Fibroblast of lung (primary cell): Measurements from ENCODE around the gene AXL. TPM values are rescaled to one million over a fixed set of nuclear protein-coding genes. Genes with fewer than 3 reads are reported as not detected.

ENCODE experiments used
- DNase-seq, 2 donors: peaks; one replicate each; pipeline versions ENCODE4 v3.0.0 to v3.0.0-alpha.2; 2010; ENCODE audit warnings: low read depth in 2 of 2
- H2AFZ ChIP-seq: 2 replicates; pipeline ENCODE4 v1.5.1; 2012; ENCODE audit warnings: low read length, control low read depth, inconsistent platforms
- H3K27ac ChIP-seq: 2 replicates; pipeline ENCODE4 v1.5.1; 2011; ENCODE audit warnings: low read length, control low read depth; ENCODE audit not compliant: insufficient read depth
- H3K27me3 ChIP-seq: 2 replicates; pipeline ENCODE4 v1.5.1; 2011; ENCODE audit warnings: mild to moderate bottlenecking, low read length; ENCODE audit not compliant: control insufficient read depth, insufficient read depth
- H3K36me3 ChIP-seq: 2 replicates; pipeline ENCODE4 v1.5.1; 2011; ENCODE audit warnings: low read length; ENCODE audit not compliant: control insufficient read depth, insufficient read depth
- H3K4me1 ChIP-seq: 2 replicates; pipeline ENCODE4 v1.5.1; 2011; ENCODE audit warnings: low read length; ENCODE audit not compliant: control insufficient read depth, insufficient read depth; ENCODE audit errors: extremely low read depth
- H3K4me2 ChIP-seq: 2 replicates; pipeline ENCODE4 v1.5.1; 2011; ENCODE audit warnings: low read length, control low read depth; ENCODE audit not compliant: insufficient read depth; ENCODE audit errors: extremely low read depth
- H3K4me3 ChIP-seq, 4 experiments: fragments of 200-600 bp in 1 of 4; sonication (generic) in 1 of 4; replicated peaks in 1 of 4; 2 replicates each; pipeline ENCODE4 v1.5.1; 2011 to 2016; ENCODE audit warnings: low read length in 4 of 4, low read depth in 3 of 4, mild to moderate bottlenecking in 3 of 4, control low read depth in 2 of 4, inconsistent platforms in 1 of 4, mixed read lengths in 1 of 4; ENCODE audit not compliant: insufficient read depth in 1 of 4; ENCODE audit errors: control extremely low read depth in 1 of 4
- H3K79me2 ChIP-seq: 2 replicates; pipeline ENCODE4 v1.5.1; 2012; ENCODE audit warnings: mild to moderate bottlenecking, low read length, inconsistent platforms; ENCODE audit not compliant: control insufficient read depth, insufficient read depth
- H3K9ac ChIP-seq: 2 replicates; pipeline ENCODE4 v1.5.1; 2011; ENCODE audit warnings: mild to moderate bottlenecking, low read length, control low read depth; ENCODE audit not compliant: insufficient read depth
- H3K9me3 ChIP-seq: 2 replicates; pipeline ENCODE4 v1.5.1; 2012; ENCODE audit warnings: low read depth, low read length; ENCODE audit not compliant: control insufficient read depth, insufficient read depth
- H4K20me1 ChIP-seq: 2 replicates; pipeline ENCODE4 v1.5.1; 2011; ENCODE audit warnings: low read length; ENCODE audit not compliant: control insufficient read depth, insufficient read depth; ENCODE audit errors: extremely low read depth
- EZH2 ChIP-seq: IDR thresholded peaks from 2 replicates; pipeline ENCODE4 v1.5.1; 2012; ENCODE audit warnings: low read length, control low read depth, mild to moderate bottlenecking; ENCODE audit errors: missing control alignments
- polyA plus RNA-seq, 2 donors: library from polyadenylated mRNA; depleted of rRNA in 1 of 2; stranded (reverse) in 1 of 2; unstranded in 1 of 2; fragments of >200 nt; gene quantifications; 2 replicates each; pipeline ENCODE4 v1.2.1, GENCODE V29; 2011 to 2012; ENCODE audit warnings: missing spikeins in 1 of 2
- total RNA-seq: library from RNA; depleted of rRNA; stranded (reverse); fragments of >200 nt; gene quantifications from 2 replicates; pipeline ENCODE4 v1.2.1, GENCODE V29; 2014
- TF ChIP-seq, protein P1 (sequence below), 2 donors: IDR thresholded peaks in 1 of 2; conservative IDR thresholded peaks in 1 of 2; 1 replicate in 1 of 2; 2 replicates in 1 of 2; pipeline ENCODE4 v1.5.1; 2011 to 2012; ENCODE audit warnings: low read length in 2 of 2, control low read depth in 1 of 2, inconsistent platforms in 1 of 2, low read depth in 1 of 2, mild to moderate bottlenecking in 1 of 2

Gene AXL
- total and polyA plus RNA-seq, 2 donors (not counting 1 experiment from before 2014, with no cell fraction given), result 223 to 319 TPM

DNA sequence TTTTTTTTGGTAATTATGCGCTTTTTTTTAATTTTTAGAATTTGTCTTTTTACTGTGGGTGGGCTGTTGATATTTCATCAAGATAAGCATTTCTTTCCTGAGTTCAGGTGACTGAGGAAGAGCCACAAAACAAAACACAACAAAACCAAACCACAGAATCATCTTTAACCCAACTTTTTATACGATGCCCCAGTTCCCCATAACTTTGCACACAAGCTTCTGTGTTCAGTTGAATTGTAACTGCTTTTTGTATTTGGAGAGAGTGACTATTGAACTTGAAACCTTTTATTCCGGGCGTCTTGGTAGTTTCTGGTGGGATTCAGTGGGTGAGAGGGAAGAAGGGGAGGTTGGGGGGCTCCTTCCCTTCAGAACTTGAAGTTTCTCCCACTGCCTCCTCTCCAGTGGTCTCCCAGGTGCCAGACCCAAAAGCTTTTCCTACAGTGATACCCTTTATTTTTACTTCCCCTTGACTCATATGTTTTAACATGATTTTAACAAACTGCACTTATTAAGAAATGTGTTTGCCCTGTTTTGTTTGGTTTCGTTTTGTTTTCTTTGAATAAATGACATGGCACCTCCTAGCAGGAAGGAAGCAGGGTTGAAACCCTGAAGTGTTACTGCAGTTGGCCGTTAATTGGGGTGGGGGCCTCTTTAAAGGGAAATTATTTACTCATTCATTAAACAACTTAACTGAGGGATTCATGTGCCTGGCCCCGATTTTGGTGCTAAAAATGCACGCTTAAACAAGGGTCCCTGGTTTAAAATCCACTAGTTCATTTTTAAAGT, 88.3 kb downstream of the AXL start:
- peaks cover 9% of the 10 kb centered on the region for H3K79me2 ChIP-seq
- H3K4me3 ChIP-seq, result no peak overlapping the region
- H4K20me1 ChIP-seq, result no peaks in the 10 kb centered on the region
- DNase-seq, result no peak
- no peak overlapping the region for H3K4me2 ChIP-seq
- no peak overlapping the region for H2AFZ ChIP-seq
- peaks cover 8% of the 10 kb centered on the region for H3K4me1 ChIP-seq
- peak overlapping the region; percentile 1 for H3K27ac ChIP-seq
- H3K9ac ChIP-seq, result no peak overlapping the region
- H3K27me3 ChIP-seq, result no peaks in the 10 kb centered on the region
- peaks cover 15% of the 10 kb centered on the region for H3K36me3 ChIP-seq
- H3K9me3 ChIP-seq, result no peaks in the 10 kb centered on the region
- TF ChIP-seq, protein P1, sequence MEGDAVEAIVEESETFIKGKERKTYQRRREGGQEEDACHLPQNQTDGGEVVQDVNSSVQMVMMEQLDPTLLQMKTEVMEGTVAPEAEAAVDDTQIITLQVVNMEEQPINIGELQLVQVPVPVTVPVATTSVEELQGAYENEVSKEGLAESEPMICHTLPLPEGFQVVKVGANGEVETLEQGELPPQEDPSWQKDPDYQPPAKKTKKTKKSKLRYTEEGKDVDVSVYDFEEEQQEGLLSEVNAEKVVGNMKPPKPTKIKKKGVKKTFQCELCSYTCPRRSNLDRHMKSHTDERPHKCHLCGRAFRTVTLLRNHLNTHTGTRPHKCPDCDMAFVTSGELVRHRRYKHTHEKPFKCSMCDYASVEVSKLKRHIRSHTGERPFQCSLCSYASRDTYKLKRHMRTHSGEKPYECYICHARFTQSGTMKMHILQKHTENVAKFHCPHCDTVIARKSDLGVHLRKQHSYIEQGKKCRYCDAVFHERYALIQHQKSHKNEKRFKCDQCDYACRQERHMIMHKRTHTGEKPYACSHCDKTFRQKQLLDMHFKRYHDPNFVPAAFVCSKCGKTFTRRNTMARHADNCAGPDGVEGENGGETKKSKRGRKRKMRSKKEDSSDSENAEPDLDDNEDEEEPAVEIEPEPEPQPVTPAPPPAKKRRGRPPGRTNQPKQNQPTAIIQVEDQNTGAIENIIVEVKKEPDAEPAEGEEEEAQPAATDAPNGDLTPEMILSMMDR (conservative IDR thresholded peaks at IDR 0.05 in 1 of 2, IDR thresholded peaks at IDR 0.05 in 1 of 2; ENCODE audit: low read depth in 1 of 2, low read length in 2 of 2), result no peak
- no peak for TF ChIP-seq EZH2

DNA sequence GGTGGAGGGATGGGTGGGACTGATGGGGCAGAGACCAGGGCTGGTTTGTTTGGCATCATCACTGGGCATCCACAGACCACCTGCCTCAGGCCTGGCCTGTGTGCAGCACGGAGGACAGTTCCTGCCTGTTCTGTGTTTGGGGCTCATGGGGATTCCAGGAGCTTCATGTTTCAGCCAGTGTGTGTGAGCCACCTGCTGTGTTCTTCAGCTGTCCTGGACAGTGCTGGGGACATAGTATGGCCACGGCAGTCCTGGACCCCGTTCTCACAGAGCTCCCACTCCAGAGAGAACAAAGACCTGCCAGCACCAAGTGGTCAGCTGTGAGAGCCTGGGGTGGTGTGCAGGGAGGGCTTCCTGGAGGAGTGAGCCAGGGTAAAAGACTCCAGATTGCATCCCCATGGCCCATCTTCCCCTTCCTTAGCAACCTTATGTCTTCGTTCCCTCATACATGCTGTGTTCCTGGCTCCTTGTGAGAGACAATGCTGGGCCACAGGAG, 89.0 kb downstream of the AXL start:
- H3K27ac ChIP-seq, result peak overlapping the region; percentile 35
- H3K9me3 ChIP-seq, result no peaks in the 10 kb centered on the region
- no peak for DNase-seq
- peaks cover 14% of the 10 kb centered on the region for H3K79me2 ChIP-seq
- H3K4me2 ChIP-seq, result no peak overlapping the region
- no peaks in the 10 kb centered on the region for H4K20me1 ChIP-seq
- H3K4me3 ChIP-seq, result no peak overlapping the region
- TF ChIP-seq, protein P1 (conservative IDR thresholded peaks at IDR 0.05 in 1 of 2, IDR thresholded peaks at IDR 0.05 in 1 of 2; ENCODE audit: low read depth in 1 of 2, low read length in 2 of 2), result no peak
- TF ChIP-seq EZH2, result no peak
- H3K9ac ChIP-seq, result no peak overlapping the region
- H3K27me3 ChIP-seq, result no peaks in the 10 kb centered on the region
- peaks cover 13% of the 10 kb centered on the region for H3K36me3 ChIP-seq
- no peak overlapping the region for H2AFZ ChIP-seq
- peaks cover 8% of the 10 kb centered on the region for H3K4me1 ChIP-seq

DNA sequence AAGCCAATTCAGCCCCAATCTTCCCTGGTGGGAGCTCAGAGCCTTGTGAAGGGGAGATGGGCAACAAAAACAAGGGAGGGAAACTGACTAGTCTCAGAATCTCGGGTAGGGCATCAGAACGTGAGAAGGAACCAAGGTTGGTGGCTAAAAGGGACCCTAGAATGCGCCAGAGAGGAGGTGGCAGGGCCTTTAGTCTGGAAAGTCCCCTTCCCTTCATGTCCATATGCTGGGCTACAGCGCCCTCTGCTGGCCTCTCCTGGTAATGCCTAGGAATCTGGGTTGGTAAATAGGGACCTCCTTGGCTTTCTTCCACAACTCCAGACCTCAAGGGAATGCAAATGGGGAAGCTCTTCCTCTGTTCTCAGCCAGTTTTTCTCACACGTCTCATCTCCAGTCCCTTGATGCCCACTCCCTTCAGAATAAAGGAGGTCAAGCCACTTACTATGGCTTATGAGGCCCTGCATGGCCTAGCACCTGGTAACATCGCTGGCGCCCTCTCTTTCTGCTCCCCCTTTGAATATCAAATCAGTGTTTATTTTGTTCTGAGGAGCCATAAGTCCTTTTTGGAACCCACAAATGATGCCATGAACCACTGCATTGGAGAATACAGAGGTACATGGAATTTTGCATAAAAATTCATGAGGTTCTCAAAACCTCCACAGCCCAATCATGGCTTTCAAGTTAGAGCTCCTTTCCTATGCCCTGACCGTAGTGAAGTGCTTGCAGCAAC, 89.6 kb downstream of the AXL start:
- Histone ChIP-seq H3K9ac (no peak overlapping the region), H3K4me2 (peak overlapping the region; percentile 83), H3K27me3 (no peaks in the 10 kb centered on the region), H3K4me1 (peaks cover 8% of the 10 kb centered on the region), H3K4me3 (peak overlapping the region in 2 of 4 experiments; percentile 92 to 97), H3K36me3 (peaks cover 14% of the 10 kb centered on the region), H4K20me1 (no peaks in the 10 kb centered on the region), H3K27ac (peak overlapping the region; percentile 95), H2AFZ (no peak overlapping the region), H3K9me3 (no peaks in the 10 kb centered on the region), H3K79me2 (peaks cover 19% of the 10 kb centered on the region)
- DNase-seq, result peak; percentile 74 to 90
- no peak for TF ChIP-seq EZH2
- TF ChIP-seq, protein P1 (conservative IDR thresholded peaks at IDR 0.05 in 1 of 2, IDR thresholded peaks at IDR 0.05 in 1 of 2; ENCODE audit: low read depth in 1 of 2, low read length in 2 of 2), result peak; percentile 97 to 99
